A673 (cell line): ENCODE results near the gene ZFR. TPM values are rescaled to one million over a fixed set of nuclear protein-coding genes. Genes with fewer than 3 reads are reported as not detected.
"Not testable (repeated sequence)": the region's sequence is repeated elsewhere in the genome, so short reads cannot be mapped to it uniquely, and the experiment has no call there.

Experiments
- BruUV-seq: library from RNA; stranded (reverse); fragments of 400-500 nt; replicated peaks from 2 replicates; lab custom pipeline; 2021; lab: Mats Ljungman, UMichigan
- CTCF ChIA-PET: fragments of 300-600 bp; sonication (Branson Sonifier 250); formaldehyde crosslinking; loops from one replicate; lab custom pipeline; 2022; ENCODE audit warnings: antibody characterized with exemption; lab: Charles Lee
- POLR2A ChIA-PET: fragments of 300-600 bp; sonication (Branson Sonifier 250); formaldehyde crosslinking; loops from one replicate; lab custom pipeline; 2022; ENCODE audit warnings: antibody characterized with exemption; ENCODE audit not compliant: low non-redundant PET; lab: Charles Lee
- DNase-seq: peaks from one replicate; pipeline ENCODE4 v3.0.0-alpha.2; 2015; ENCODE audit warnings: low spot score
- H3K27ac ChIP-seq: fragments of 200-600 bp; sonication (generic); 2 replicates; pipeline ENCODE4 v1.5.1; 2016; ENCODE audit warnings: mixed run types, low read depth, mild to moderate bottlenecking, mixed read lengths, antibody characterized with exemption, low read length; ENCODE audit not compliant: poor library complexity, severe bottlenecking
- H3K27me3 ChIP-seq: fragments of 200-600 bp; sonication (generic); replicated peaks from 2 replicates; pipeline ENCODE4 v1.6.1; 2017; ENCODE audit warnings: mixed run types, low read depth, mild to moderate bottlenecking, mixed read lengths, antibody characterized with exemption, low read length; ENCODE audit not compliant: insufficient read depth, poor library complexity
- H3K36me3 ChIP-seq: fragments of 200-600 bp; sonication (generic); 2 replicates; pipeline ENCODE4 v1.6.1; 2016; ENCODE audit warnings: mixed run types, mild to moderate bottlenecking, mixed read lengths, antibody characterized with exemption, low read length; ENCODE audit not compliant: insufficient read depth, poor library complexity, severe bottlenecking
- H3K4me1 ChIP-seq: fragments of 200-600 bp; sonication (generic); 2 replicates; pipeline ENCODE4 v1.6.1; 2017; ENCODE audit warnings: mixed run types, mild to moderate bottlenecking, mixed read lengths, antibody characterized with exemption, low read length; ENCODE audit not compliant: insufficient read depth, poor library complexity, severe bottlenecking
- H3K4me3 ChIP-seq: fragments of 200-600 bp; sonication (generic); 2 replicates; pipeline ENCODE4 v1.5.1; 2016; ENCODE audit warnings: low read depth, mixed run types, mild to moderate bottlenecking, mixed read lengths, low read length; ENCODE audit not compliant: poor library complexity, severe bottlenecking
- H3K9me3 ChIP-seq: fragments of 200-600 bp; sonication (generic); 2 replicates; pipeline ENCODE4 v1.6.1; 2016; ENCODE audit warnings: mixed run types, low read depth, mild to moderate bottlenecking, mixed read lengths, antibody characterized with exemption, low read length; ENCODE audit not compliant: poor library complexity, severe bottlenecking
- CTCF ChIP-seq: fragments of 300-800, 200-600 bp; sonication (generic); conservative IDR thresholded peaks from 2 replicates; pipeline ENCODE4 v1.5.1; 2017; ENCODE audit warnings: low read depth, mild to moderate bottlenecking, antibody characterized with exemption, low read length, moderate library complexity, mixed read lengths
- EZH2 ChIP-seq: fragments of 200-600 bp; sonication (generic); IDR thresholded peaks from 2 replicates; pipeline ENCODE4 v1.6.1; 2017; ENCODE audit warnings: borderline replicate concordance, low read depth, mild to moderate bottlenecking, mixed read lengths, antibody characterized with exemption, low read length; ENCODE audit not compliant: poor library complexity, severe bottlenecking
- intact Hi-C: fragments of 100-400 bp; cut with micrococcal nuclease; formaldehyde crosslinking; loops from one replicate; pipeline ENCODE4 v1.10.0; 2022; ENCODE audit not compliant: unreplicated experiment
- total RNA-seq: library from RNA; stranded (reverse); gene quantifications from 2 replicates; pipeline ENCODE4 v1.2.3, GENCODE V29; 2021

ZFR gene
- total RNA-seq, 1 experiment from 2014 or later, result 110 TPM

- no peaks in the 10 kb centered on the region for H3K4me1 ChIP-seq
- H3K27me3 ChIP-seq, result no peaks in the 10 kb centered on the region
- no peaks in the 10 kb centered on the region for H3K9me3 ChIP-seq
- H3K36me3 ChIP-seq, result peaks cover 98% of the 10 kb centered on the region
- no peak for TF ChIP-seq CTCF
- no peak for TF ChIP-seq EZH2
- no TSS peak for BruUV-seq
- intact Hi-C loops, result no loop called here
- no peak overlapping the region for H3K27ac ChIP-seq
- no peak for DNase-seq
- CTCF ChIA-PET, result no interaction called here
- no peak overlapping the region for H3K4me3 ChIP-seq
- POLR2A ChIA-PET, result no interaction called here
Measured at GRCh38 chr5:32405507-32405906, 39.0 kb downstream of the ZFR start.

- H3K4me3 ChIP-seq, result no peak overlapping the region
- DNase-seq, result no peak
- H3K27me3 ChIP-seq, result no peaks in the 10 kb centered on the region
- H3K9me3 ChIP-seq, result no peaks in the 10 kb centered on the region
- intact Hi-C loops, result no loop called here
- H3K36me3 ChIP-seq, result peaks cover 100% of the 10 kb centered on the region
- no peaks in the 10 kb centered on the region for H3K4me1 ChIP-seq
- ChIA-PET POLR2A (no interaction called here), CTCF (no interaction called here)
- TF ChIP-seq CTCF (no peak), EZH2 (no peak)
- no TSS peak for BruUV-seq
- no peak overlapping the region for H3K27ac ChIP-seq
Measured at GRCh38 chr5:32403760-32404159, 40.8 kb downstream of the ZFR start.

- ChIA-PET CTCF (no interaction called here), POLR2A (no interaction called here)
- no TSS peak for BruUV-seq
- no peak for TF ChIP-seq CTCF
- no peak for TF ChIP-seq EZH2
- no peak for DNase-seq
- Histone ChIP-seq H3K4me3 (no peak overlapping the region), H3K9me3 (no peaks in the 10 kb centered on the region), H3K27me3 (no peaks in the 10 kb centered on the region), H3K4me1 (no peaks in the 10 kb centered on the region), H3K36me3 (peaks cover 98% of the 10 kb centered on the region), H3K27ac (no peak overlapping the region)
- intact Hi-C loops, result no loop called here
Measured at GRCh38 chr5:32400401-32400800, 44.1 kb downstream of the ZFR start.

GRCh38 chr5:32398754-32399153 is 45.8 kb downstream of the ZFR start:
- H3K4me3 ChIP-seq, intact Hi-C loops, H3K9me3 ChIP-seq, BruUV-seq, H3K4me1 ChIP-seq, H3K27ac ChIP-seq, H3K27me3 ChIP-seq, DNase-seq, POLR2A ChIA-PET, CTCF ChIA-PET: not testable (repeated sequence)
- H3K36me3 ChIP-seq, result peaks cover 98% of the 10 kb centered on the region
